NCI-H2081 (cell line): ENCODE data around the gene CENPL.
"Not testable (repeated sequence)": the region's sequence is repeated elsewhere in the genome, so short reads cannot be mapped to it uniquely, and the experiment has no call there.

Source experiments
- DNase-seq, 2 experiments: peaks; one replicate each; lab custom pipeline; 2025; lab: John Stamatoyannopoulos, UW

The CENPL gene

DNA sequence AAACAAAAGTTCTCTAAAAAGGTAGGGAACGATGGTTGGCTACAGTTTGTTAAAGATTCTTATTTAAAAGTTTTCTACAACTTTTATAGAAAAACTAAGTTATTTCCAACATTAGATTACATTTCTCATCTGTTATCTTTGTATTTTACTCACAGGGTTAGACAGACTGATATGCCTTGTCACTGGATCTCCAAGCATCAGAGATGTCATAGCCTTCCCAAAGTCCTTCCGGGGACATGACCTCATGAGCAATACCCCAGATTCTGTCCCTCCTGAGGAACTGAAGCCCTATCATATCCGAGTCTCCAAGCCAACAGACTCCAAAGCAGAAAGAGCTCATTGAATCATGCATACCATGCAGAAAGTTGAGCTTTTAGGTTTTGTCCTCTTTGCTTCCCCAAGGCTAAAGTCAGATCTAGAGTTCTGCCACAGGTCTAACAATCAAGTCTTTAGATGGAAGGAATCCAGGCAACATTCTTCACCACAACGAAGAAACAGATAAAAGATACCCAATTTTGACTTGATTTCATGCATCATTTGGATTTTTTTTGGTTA is 32.8 kb upstream of the CENPL start:
- DNase-seq, result no peak

DNA sequence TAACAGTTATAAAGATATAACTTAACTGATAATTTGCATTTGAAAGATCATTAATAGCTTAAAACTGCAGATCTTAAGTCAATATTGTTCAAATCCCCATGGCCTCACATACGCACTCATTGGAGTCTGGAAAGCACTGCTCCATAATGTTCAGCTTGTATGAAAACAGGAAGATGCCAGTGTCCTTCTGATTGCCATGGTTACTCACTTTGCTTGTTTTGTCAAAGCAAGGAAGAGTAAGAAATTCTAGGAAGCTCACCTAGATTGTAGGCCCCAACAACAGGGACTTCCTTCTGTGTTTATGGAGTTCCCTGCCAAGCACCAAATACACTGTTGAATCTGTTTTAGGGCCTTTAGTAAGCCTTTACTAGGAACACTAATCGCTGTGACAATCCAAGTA is 32.2 kb upstream of the CENPL start:
- DNase-seq, result no peak

DNA sequence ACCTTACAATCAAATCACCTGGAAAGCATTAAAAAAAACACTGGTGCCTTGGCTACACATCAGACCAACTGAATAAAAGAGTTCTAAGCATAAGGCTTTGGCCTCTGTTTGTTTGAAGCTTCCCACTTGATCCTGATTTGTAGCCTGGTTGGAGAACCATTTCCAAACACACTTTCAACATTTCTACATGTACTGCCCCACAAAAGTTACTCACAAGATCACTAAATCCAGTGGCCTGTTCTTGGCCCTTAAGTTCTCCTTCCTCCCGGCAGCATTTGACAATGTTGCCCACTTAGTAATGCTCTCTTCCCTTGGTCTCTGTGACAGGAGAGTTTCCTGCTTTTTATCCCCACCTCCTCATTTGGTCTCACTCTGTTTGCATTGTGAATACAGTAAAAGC is 31.3 kb upstream of the CENPL start:
- DNase-seq, result no peak

DNA sequence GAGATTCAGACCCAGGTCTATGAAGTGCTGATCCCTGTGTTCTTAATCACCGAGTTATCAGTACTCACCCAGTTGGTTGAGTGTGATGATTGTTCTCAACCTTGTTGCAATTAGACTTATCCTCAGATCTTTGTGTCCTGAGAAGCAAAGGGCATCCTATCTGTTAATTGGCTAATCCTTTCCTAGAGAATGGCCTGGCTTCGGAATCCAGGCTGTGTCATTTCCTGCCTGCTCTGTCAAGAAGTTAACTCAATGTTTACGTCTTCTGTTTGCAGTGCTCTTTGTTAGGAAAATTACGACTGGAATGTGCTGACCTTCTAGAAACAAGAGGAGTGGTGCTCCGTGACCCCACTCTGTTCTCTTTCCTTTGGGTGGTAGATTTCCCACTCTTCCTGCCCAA is 28.4 kb upstream of the CENPL start:
- no peak for DNase-seq

DNA sequence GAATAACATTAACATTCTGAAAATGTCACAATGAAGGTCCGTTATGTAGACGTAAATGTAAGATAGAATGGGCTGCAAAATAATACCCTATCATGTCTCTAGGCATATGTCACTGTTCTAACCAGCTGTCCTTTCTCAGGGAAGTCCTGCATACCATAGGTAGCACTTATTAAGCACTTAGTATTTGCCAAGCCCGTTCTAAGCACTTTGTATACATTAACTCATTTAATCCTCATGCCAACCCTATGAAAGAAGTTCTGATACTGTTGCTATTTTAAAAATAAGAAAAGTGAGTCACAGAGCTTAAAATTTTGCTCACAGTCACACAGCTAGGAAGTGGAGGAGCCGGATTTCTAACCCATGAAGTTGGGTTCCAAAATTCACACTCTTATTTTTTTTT is 27.4 kb upstream of the CENPL start:
- DNase-seq, result no peak

DNA sequence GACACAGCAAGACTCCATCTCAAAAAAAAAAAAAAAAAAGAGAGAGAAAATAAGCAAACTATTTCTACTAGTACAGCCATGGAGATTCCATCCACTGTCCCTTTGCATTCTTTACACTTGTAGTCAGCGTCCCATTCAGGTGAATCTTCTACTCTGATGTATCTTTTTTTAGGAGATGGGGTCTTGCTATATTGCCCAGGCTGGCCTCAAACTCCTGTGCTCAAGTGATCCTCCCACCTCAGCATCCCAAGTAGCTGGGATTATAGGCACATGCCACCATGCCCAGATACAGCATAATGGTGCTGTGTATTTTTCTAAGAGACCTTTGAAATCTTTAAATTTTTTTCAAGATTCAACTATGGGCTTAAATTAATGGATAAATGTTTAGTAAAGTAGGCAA is 8.1 kb upstream of the CENPL start:
- DNase-seq, result no peak

DNA sequence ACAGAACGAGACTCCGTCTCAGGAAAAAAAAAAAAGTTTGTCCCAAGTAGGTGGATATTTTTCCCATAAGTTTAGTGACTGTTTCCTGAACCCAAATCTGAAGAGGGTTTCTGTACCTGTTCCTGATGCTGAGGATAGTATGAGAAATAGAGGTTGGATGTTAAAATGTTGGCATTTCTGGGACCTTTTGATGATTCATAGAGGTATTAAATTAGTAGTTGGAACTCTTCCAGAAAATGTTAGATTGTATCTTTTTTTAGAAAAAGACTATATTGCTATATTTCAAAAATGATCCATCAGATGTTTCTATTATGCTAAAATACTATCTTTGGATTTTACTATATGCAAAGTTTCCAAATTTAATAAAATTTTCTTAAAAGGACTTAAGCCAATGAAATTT is 2.9 kb upstream of the CENPL start:
- no peak for DNase-seq

DNA sequence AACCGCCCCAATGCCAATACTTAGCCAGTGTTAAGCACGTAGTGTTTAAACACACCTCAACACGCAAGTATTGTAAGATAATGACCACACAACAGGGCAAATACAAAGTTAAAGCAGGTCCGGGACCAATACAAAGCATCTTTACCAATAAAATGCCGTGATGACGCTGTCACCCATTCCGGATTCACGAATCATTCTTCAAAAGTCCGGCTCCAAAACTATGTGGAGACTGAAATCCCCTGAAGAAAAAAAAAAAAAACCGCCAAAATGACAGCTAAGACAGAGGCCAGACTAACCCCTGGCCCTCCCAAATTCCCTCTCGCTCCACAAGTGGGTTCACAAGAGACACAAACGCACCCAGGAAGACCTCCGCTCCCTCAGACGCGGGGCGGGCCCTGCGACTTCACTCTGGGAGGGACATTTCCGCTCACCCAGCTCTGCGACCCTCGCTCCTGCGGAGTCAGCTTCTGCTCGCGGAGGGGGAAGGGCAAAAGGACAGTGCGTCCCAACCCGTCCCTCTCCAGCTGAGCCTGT is 835 bp downstream of the CENPL start:
- DNase-seq, result no peak

DNA sequence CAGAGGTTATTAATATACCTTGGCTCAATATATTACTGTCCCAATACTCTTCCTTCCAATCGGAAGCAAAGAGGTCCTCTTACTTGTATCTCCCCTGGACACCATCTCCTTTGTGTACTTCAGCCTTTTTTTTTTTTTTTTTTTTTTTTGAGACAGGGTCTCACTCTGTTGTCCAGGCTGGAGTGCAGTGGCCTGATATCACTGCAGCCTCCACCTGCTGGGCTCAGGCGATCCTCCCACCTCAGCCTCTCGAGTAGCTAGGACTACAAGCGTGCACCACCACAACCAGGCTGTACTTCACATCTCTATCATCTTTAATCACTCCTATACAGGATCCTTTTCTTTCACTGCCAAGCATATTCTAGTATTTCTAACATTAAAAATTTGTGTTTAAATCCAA is 3.0 kb downstream of the CENPL start:
- no peak for DNase-seq

DNA sequence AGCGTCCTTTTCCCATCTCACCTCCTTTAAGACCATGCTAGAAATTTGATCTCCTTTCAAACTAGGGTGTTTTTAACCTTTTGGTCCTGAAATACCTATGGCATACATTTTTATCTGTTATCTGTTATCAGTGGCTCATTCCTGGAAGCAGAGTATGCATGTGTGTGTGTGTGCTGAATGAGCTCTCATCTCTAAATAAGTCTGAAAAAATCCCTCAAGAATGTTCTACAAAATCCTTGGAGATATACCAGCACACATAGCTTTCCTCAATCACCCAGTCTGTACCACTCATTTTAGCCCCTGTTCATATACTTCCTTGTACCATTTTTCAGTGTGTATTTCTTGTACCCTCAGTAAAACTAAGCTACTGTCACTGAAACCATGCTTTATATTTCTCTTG is 6.2 kb downstream of the CENPL start:
- DNase-seq, result no peak

DNA sequence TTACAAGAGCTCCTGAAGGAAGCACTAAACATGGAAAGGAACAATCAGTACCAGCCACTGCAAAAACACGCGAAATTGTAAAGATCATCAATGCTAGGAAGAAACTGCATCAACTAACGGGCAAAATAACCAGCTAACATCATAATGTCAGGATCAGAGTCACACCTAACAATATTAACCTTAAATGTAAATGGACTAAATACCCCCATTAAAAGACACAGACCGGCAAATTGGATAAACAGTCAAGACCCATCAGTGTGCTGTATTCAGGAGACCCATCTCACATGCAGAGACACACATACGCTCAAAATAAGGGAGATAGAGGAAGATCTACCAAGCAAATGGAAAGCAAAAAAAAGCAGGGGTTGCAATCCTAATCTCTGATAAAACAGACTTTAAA is 11.0 kb downstream of the CENPL start:
- DNase-seq, result not testable (repeated sequence)

DNA sequence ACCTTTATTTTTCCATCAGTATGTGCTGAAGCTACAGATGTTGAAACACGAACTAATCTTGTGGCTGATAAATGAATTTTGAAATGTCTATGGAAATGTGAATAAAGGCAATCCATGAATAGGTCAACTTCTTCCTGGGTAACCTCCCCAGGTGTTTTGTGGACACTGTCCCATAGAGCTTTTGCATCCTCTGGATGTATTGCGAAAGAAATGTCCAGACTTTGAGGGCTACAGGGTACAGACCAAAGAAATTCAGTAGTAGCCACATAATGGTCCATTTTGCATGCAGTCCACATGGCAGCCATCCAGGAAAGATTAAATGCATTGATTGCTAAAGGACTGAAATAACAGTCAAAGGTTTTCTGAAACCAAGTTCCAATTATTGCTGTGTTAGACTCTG is 21.7 kb downstream of the CENPL start:
- no peak for DNase-seq

DNA sequence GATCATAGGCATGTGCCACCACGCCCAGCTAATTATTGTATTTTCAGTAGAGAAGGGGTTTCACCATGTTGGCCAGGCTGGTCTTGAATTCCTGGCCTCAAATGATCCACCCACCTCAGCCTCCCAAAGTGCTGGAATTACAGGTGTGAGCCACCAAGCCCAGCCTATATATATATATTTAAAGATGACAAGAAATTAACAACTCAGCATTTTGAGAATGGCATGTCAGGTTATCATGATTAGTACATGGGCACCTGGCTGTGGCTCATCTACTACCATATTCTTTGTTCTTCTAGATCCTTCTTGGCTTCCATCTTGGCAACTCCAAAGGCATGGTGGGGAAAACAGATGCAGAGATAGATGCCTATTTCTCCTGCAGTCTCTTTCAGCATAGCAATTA is 24.7 kb downstream of the CENPL start:
- not testable (repeated sequence) for DNase-seq

DNA sequence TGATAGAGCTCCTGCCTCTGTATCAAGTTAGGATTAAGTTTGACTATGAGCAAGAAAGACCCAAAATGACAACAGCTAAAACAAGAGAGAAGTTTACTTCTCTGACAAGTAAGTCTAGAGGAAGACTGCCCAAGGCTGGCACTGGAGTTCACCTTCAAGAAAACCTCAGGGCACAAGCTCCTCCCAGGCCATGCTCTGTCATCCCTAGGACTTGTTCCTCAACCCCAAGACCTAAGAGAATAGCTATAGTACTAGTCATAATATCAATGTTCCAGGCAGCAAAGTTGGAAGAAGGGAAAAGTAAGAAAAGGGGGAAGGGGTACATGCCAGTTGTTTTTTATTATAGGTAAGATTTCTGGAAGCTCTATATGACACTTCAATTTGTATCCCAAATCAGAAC is 26.6 kb downstream of the CENPL start:
- DNase-seq, result no peak

DNA sequence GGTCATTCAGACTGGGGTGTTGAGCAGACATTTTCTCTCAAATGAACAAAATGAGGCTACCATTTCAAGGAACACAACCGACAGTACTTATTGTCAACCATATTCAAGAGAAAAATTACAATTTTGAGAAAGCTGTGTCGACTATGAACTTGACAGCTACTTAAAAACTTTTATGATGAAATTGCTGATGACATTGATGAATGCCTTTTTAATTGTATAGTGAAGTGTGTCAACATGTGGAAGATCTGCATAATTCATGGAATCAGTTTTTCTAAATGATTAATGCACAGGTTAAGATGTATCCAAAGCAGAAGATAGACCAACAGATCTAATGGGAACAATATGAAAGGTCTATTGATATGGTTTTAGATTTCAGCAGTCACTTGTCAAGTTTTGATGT is 34.8 kb downstream of the CENPL start:
- no peak for DNase-seq

DNA sequence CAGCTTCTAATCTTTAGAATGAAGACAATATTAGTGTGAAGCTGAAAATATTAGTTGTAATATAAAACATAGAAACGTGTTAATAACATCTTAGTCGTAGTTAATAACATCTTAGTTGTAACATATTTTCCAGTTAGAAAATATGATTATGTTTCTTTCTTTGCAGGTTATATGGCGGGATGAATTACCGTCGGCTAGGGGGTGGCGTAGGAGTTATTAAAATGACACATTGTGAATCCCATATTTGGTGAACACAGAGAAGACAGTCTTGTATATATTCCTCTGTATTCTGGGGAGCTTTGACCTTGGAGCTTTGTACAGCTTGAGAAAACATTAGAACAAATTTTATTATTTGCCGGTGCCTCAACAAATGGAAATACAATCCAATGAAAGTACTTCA is 39.7 kb downstream of the CENPL start:
- no peak for DNase-seq

DNA sequence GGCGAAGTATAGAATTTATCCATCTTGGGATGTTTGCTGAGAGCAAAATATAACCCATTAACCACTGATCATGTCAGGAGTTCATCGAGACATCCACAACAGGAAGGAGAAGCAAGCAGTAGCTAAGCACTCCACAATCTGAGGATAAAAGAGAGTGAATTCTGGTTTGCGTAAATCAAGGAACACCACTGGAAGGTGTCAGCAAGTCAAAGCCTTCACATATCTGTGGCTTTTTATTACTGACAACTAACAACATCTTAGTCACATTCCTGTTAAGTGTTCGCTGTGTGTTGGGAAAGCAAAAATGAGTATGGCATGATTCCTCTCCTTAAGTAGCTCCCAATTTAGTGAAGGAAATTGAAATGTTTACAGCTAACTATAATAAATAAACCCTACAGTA is 44.7 kb downstream of the CENPL start:
- no peak for DNase-seq

DNA sequence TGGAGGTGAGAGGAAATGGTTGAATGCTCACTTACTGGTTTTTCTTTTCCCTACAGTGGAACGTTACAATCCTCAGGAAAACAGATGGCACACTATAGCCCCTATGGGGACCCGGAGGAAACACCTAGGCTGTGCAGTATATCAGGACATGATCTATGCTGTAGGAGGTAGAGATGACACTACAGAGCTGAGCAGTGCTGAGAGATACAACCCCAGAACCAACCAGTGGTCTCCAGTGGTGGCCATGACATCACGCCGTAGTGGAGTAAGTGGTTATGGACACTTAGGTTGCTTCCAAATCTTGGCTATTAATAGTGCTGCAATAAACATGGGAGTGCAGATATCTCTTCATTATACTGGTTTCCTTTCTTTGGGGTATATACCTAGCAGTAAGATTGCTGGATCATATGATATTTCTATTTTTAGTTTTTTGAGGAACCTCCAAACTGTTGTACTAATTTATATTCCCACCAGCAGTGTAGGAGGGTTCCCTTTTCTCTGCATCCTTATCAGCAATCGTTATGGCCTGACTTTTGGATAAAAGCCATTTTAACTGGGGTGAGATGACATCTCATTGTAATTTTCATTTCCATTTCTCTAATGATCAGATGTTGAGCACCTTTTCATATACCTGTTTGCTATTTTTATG is 49.0 kb downstream of the CENPL start:
- no peak for DNase-seq

DNA sequence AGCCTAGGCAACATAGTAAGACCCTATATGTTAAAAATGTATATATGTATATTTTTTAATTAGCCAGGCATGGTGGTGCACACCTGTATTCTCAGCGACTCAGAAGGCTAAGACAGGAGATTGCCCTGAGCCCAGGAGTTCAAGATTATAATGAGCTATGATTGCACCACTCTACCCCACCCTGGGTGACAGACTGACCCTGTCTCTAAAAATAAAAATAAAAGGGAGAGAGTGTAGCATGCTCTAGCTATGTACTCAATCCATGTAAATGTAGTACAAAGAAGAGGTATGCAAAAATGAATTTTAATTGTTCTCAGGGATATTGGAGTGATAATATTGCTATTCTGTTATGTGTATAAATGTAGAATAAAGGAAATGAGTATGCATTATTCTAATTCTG is 53.1 kb downstream of the CENPL start:
- no peak for DNase-seq

DNA sequence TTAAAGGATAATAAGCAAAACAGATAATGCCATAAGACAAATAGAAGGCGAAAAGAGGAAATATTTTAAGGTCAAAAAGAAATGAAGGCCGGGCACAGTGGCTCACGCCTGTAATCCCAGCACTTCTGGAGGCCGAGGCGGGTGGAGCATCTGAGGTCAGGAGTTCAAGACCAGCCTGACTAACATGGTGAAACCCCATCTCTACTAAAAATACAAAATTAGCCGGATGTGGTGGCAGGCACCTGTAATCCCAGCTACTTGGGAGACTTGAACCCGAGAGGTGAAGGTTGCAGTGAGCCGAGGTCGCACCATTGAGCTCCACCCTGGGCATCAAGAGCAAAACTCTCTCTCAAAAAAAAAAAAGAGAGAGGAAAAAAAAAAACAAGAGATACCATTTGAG is 54.4 kb downstream of the CENPL start:
- not testable (repeated sequence) for DNase-seq

DNA sequence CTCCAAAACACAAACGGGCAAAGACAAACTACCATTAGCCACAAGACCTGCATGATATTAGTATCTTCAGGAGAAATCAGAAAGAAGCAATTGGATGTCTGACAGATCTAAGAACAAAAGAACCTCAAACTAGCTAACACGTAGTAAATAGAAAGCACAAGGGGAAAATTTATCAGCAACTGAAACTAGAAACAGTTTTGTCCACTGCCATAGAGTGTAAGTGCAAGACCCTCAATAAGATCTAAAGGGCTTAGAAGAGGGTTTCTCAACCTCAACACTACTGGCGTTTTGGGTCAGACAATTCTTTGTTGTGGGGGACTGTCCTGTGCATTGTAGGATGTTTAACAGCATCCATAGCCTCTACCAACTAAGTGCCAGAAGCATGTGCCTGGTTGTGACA is 55.9 kb downstream of the CENPL start:
- DNase-seq, result no peak

DNA sequence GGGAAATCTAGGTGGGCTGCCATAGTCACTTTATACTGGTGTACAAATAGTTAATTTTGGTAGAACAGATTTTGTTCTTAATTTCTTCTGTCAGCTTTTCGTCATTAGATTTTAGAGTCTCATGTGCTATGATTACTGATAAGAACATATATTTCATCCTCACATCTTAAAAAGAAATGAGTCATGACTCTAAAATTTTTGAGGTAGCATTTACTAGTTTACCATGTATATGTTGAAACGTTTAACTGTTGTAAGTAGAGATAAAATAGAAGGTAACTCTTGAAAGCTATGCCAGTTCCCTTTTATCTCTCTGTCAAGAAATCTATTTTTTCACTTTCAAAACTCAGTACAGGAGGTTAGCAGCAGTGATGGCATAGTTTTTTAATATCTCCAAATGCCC is 56.5 kb downstream of the CENPL start:
- no peak for DNase-seq

DNA sequence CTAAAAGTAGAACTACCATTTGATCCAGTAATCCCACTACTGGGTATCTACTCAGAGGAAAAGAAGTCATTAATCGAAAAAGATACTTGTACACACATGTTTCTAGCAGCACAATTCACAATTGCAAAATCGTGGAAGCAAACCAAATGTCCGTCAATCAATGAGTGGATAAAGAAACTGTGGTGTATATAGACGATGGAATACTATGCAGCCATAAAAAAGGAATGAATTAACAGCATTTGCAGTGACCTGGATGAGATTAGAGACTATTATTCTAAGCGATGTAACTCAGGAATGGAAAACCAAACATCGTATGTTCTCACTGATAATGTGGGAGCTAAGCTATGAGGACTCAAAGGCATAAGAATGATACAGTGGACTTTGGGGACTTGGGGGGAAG is 60.4 kb downstream of the CENPL start:
- DNase-seq, result not testable (repeated sequence)

DNA sequence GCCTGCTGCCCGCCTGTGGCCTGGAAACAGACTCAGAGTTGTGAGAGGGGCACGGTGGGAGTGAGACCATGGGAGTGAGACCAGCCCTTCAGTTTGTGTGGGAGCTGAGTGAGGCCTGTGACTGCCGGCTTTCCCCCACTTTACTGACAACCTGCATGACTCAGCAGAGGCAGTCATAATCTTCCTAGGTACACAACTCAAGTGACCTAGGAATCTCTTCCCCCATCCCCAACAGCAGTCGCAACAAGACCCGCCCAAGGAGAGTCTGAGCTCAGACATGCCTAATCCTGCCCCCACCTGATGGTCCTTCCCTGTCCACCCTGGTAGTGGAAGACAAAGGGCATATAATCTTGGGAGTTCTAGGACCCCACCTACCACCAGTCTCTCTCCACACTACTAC is 65.7 kb downstream of the CENPL start:
- DNase-seq, result no peak
